Hematopoietic multipotent progenitor cell treated with erythropoietin and hydrocortisone succinate and interleukin-3 and kit ligand, for 4 days (in vitro differentiated cells): ENCODE data around the gene CACNA2D3.

Experiments used
- DNase-seq: peaks from one replicate; pipeline ENCODE4 v3.0.0-alpha.2; 2015

Gene CACNA2D3

GRCh38 chr3:54832876-54833275 is 710.5 kb downstream of the CACNA2D3 start:
- DNase-seq: no peak

- no peak for DNase-seq
Observed at GRCh38 chr3:54835701-54836100, 713.3 kb downstream of the CACNA2D3 start.

- no peak for DNase-seq
Observed at GRCh38 chr3:54836871-54837270, 714.5 kb downstream of the CACNA2D3 start.

- DNase-seq: peak; percentile 35
Observed at GRCh38 chr3:54837964-54838363, 715.6 kb downstream of the CACNA2D3 start.

- no peak for DNase-seq
Observed at GRCh38 chr3:54841471-54841870, 719.1 kb downstream of the CACNA2D3 start.

- DNase-seq: no peak
Observed at GRCh38 chr3:54843352-54843751, 721.0 kb downstream of the CACNA2D3 start.

- DNase-seq: no peak
Observed at GRCh38 chr3:54844211-54844610, 721.9 kb downstream of the CACNA2D3 start.

GRCh38 chr3:54845011-54845410 is 722.7 kb downstream of the CACNA2D3 start:
- no peak for DNase-seq

- no peak for DNase-seq
Observed at GRCh38 chr3:54845551-54845950, 723.2 kb downstream of the CACNA2D3 start.

GRCh38 chr3:54846119-54846518 is 723.8 kb downstream of the CACNA2D3 start:
- DNase-seq: no peak

- no peak for DNase-seq
Observed at GRCh38 chr3:54847361-54847760, 725.0 kb downstream of the CACNA2D3 start.

GRCh38 chr3:54849360-54849759 is 727.0 kb downstream of the CACNA2D3 start:
- DNase-seq: no peak

GRCh38 chr3:54850484-54851018 is 728.2 kb downstream of the CACNA2D3 start:
- no peak for DNase-seq

- DNase-seq: peak; percentile 75
Observed at GRCh38 chr3:54853573-54854404, 731.4 kb downstream of the CACNA2D3 start.

GRCh38 chr3:54856271-54856670 is 733.9 kb downstream of the CACNA2D3 start:
- DNase-seq: no peak

GRCh38 chr3:54857343-54857742 is 735.0 kb downstream of the CACNA2D3 start:
- DNase-seq: no peak

GRCh38 chr3:54858093-54858785 is 735.9 kb downstream of the CACNA2D3 start:
- no peak for DNase-seq

- no peak for DNase-seq
Observed at GRCh38 chr3:54859184-54859583, 736.8 kb downstream of the CACNA2D3 start.

- no peak for DNase-seq
Observed at GRCh38 chr3:54861248-54862067, 739.1 kb downstream of the CACNA2D3 start.

- DNase-seq: peak; percentile 48
Observed at GRCh38 chr3:54862526-54862925, 740.2 kb downstream of the CACNA2D3 start.

- DNase-seq: peak; percentile 12
Observed at GRCh38 chr3:54863366-54863765, 741.0 kb downstream of the CACNA2D3 start.

GRCh38 chr3:54863786-54864185 is 741.4 kb downstream of the CACNA2D3 start:
- DNase-seq: no peak

GRCh38 chr3:54865316-54865715 is 743.0 kb downstream of the CACNA2D3 start:
- DNase-seq: no peak
